HepG2 (cell line): ENCODE data around the gene PKP1. TPM values are rescaled to one million over a fixed set of nuclear protein-coding genes. Genes with fewer than 3 reads are reported as not detected.

Experiments used
- ATAC-seq: fragments of 200-7000 bp; cut with Tn5 transposase; 3 replicates; pipeline ENCODE4 v1.9.1; 2020; ENCODE audit warnings: mild to moderate bottlenecking, moderate library complexity
- BruUV-seq: library from RNA; stranded (reverse); fragments of 400-500 nt; replicated peaks from 2 replicates; lab custom pipeline; 2021; lab: Mats Ljungman, UMichigan
- CTCF ChIA-PET: fragments of 300-600 bp; formaldehyde crosslinking; extraction: SDS; loops from one replicate; lab custom pipeline; 2021; ENCODE audit warnings: low total read pairs, inconsistent platforms, low intra/inter-chr PET ratio; lab: Yijun Ruan, JAX
- POLR2A ChIA-PET: fragments of 350-600 bp; sonication (Branson Sonifier 250); formaldehyde crosslinking; loops from one replicate; lab custom pipeline; 2020; ENCODE audit warnings: antibody characterized with exemption, inconsistent platforms; lab: Yijun Ruan, JAX
- DNase-seq: peaks from one replicate; pipeline ENCODE4 v3.0.0-alpha.2; 2015; ENCODE audit warnings: low spot score
- FAIRE-seq: peaks from 3 replicates; lab custom pipeline; 2011; peaks lifted over from hg19 to GRCh38; lab: Jason Lieb, UNC
- H2AFZ ChIP-seq: one replicate; pipeline ENCODE4 v1.6.1; 2011; ENCODE audit warnings: low read length, inconsistent platforms
- H3K27ac ChIP-seq: fragments of 300-600 bp; 3 replicates; pipeline ENCODE4 v1.8.0; 2011; ENCODE audit warnings: mixed run types, mild to moderate bottlenecking, mixed read lengths, low read length, inconsistent platforms; ENCODE audit not compliant: insufficient read depth; ENCODE audit errors: extremely low read length
- H3K27me3 ChIP-seq, 2 experiments: fragments of 200-600 bp in 1 of 2; 2 replicates in 1 of 2; 3 replicates in 1 of 2; pipeline versions ENCODE4 v1.6.0 to v1.8.0; 2011; ENCODE audit warnings: low read length in 2 of 2, mild to moderate bottlenecking in 2 of 2, moderate library complexity in 2 of 2, inconsistent platforms in 1 of 2; ENCODE audit not compliant: insufficient read depth in 2 of 2, control insufficient read depth in 1 of 2
- H3K36me3 ChIP-seq, 2 experiments: fragments of 200-600 bp in 1 of 2; replicated peaks in 1 of 2; 2 replicates in 1 of 2; 3 replicates in 1 of 2; pipeline versions ENCODE4 v1.5.1 to v1.8.0; 2011; ENCODE audit warnings: low read length in 2 of 2, inconsistent platforms in 1 of 2; ENCODE audit not compliant: insufficient read depth in 2 of 2, control insufficient read depth in 1 of 2
- H3K4me1 ChIP-seq: 2 replicates; pipeline ENCODE4 v1.5.1; 2012; ENCODE audit warnings: low read length, inconsistent platforms; ENCODE audit not compliant: insufficient read depth
- H3K4me2 ChIP-seq: 2 replicates; pipeline ENCODE4 v1.6.0; 2011; ENCODE audit warnings: low read depth, low read length, inconsistent platforms
- H3K4me3 ChIP-seq, 3 experiments: fragments of 200-600 bp in 1 of 3; sonication (generic), shearing (Covaris generic) in 1 of 3; replicated peaks in 1 of 3; 2 replicates each; pipeline ENCODE4 v1.5.1; 2011 to 2016; ENCODE audit warnings: low read length in 3 of 3, inconsistent platforms in 2 of 3, low read depth in 2 of 3, mild to moderate bottlenecking in 2 of 3, control low read depth in 1 of 3, mixed read lengths in 1 of 3; ENCODE audit not compliant: insufficient read depth in 1 of 3
- H3K79me2 ChIP-seq: one replicate; pipeline ENCODE4 v1.6.1; 2011; ENCODE audit warnings: low read length, inconsistent platforms; ENCODE audit not compliant: insufficient read depth
- H3K9ac ChIP-seq: 2 replicates; pipeline ENCODE4 v1.6.0; 2011; ENCODE audit warnings: mild to moderate bottlenecking, low read depth, low read length, inconsistent platforms; ENCODE audit not compliant: insufficient read depth
- H3K9me3 ChIP-seq: 2 replicates; pipeline ENCODE4 v1.5.1; 2012; ENCODE audit warnings: mild to moderate bottlenecking, low read length
- H4K20me1 ChIP-seq: 2 replicates; pipeline ENCODE4 v1.6.0; 2011; ENCODE audit warnings: inconsistent platforms, mild to moderate bottlenecking, low read length, moderate library complexity; ENCODE audit not compliant: insufficient read depth
- HDAC1 ChIP-seq: sonication (generic); formaldehyde crosslinking; IDR thresholded peaks from 2 replicates; pipeline ENCODE4 v1.5.1; 2020; ENCODE audit warnings: mild to moderate bottlenecking, missing genetic modification reagents
- MIER3 ChIP-seq: IDR thresholded peaks from 2 replicates; pipeline ENCODE4 v1.6.1; 2016; ENCODE audit warnings: missing compliant biosample characterization, borderline replicate concordance
- PCBP2 ChIP-seq: fragments of 200-400 bp; formaldehyde crosslinking; optimal IDR thresholded peaks from 2 replicates; pipeline ENCODE3; 2018; ENCODE audit warnings: low read length, low read depth; ENCODE audit not compliant: poor library complexity, severe bottlenecking
- RFX3 ChIP-seq: IDR thresholded peaks from 2 replicates; pipeline ENCODE4 v1.6.1; 2016; ENCODE audit warnings: missing biosample characterization, missing genetic modification reagents
- STAT5B ChIP-seq: sonication (generic); formaldehyde crosslinking; IDR thresholded peaks from 2 replicates; pipeline ENCODE4 v1.4.0; 2020; ENCODE audit warnings: missing genetic modification reagents
- TAF15 ChIP-seq: fragments of 200-400 bp; formaldehyde crosslinking; IDR thresholded peaks from one replicate; pipeline ENCODE4 v1.6.1; 2018; ENCODE audit warnings: mild to moderate bottlenecking, low read depth, low read length; ENCODE audit not compliant: poor library complexity, severe bottlenecking
- YEATS4 ChIP-seq: sonication (generic); formaldehyde crosslinking; IDR thresholded peaks from 2 replicates; pipeline ENCODE4 v1.4.0; 2020; ENCODE audit warnings: missing genetic modification reagents, borderline replicate concordance
- ZNF75D ChIP-seq: sonication (generic); formaldehyde crosslinking; IDR thresholded peaks from 2 replicates; pipeline ENCODE4 v1.8.1; 2023; ENCODE audit warnings: missing genetic modification reagents, mild to moderate bottlenecking, borderline replicate concordance
- ZNF766 ChIP-seq: sonication (generic); formaldehyde crosslinking; IDR thresholded peaks from 2 replicates; pipeline ENCODE4 v1.5.0; 2020; ENCODE audit warnings: missing genetic modification reagents, borderline replicate concordance
- WGBS: methylation state at CpG from one replicate; pipeline ENCODE4 v1.1.6; 2017; ENCODE audit warnings: low lambda C conversion rate; 5-methylcytosine and 5-hydroxymethylcytosine counted together
- in situ Hi-C: cut with HindIII; loops from 2 replicates; pipeline ENCODE4 v1.10.0; 2017; ENCODE audit warnings: low pct_unique_long_range_greater_than_20kb; ENCODE audit not compliant: extremely low pct_ligation_motif_present
- intact Hi-C: fragments of 100-400 bp; cut with micrococcal nuclease; formaldehyde crosslinking; loops from one replicate; pipeline ENCODE4 v1.10.0; 2022; ENCODE audit not compliant: unreplicated experiment
- polyA plus RNA-seq, 8 experiments: library from polyadenylated mRNA; depleted of rRNA in 3 of 8; stranded (reverse) in 7 of 8; unstranded in 1 of 8; fragments of >200 nt; fragmentation: Illumina TruSeq in 4 of 8; extraction: Trizol in 4 of 8; gene quantifications; 2 replicates each; pipeline versions ENCODE4 v1.2.1 to v1.2.3, GENCODE V29; 2011 to 2016; ENCODE audit warnings: low read depth in 4 of 8, missing spikeins in 1 of 8, mixed read lengths in 1 of 8; ENCODE audit not compliant: insufficient read depth in 1 of 8
- total RNA-seq, 5 experiments: library from RNA; depleted of rRNA; stranded (reverse); fragments of >200 nt; fragmentation: Illumina TruSeq; extraction: Trizol; gene quantifications; 2 replicates each; pipeline ENCODE4 v1.2.3, GENCODE V29; 2016; ENCODE audit warnings: low read depth in 1 of 5
- TF ChIP-seq, protein P1 (sequence below): sonication (generic); formaldehyde crosslinking; IDR thresholded peaks from 2 replicates; pipeline ENCODE4 v1.4.0; 2020; ENCODE audit warnings: missing genetic modification reagents

PKP1 gene
- total and polyA plus RNA-seq, 2 of the 13 experiments (the other 11 are each of a cell fraction or from before 2014, with no cell fraction given), result not detected

DNA sequence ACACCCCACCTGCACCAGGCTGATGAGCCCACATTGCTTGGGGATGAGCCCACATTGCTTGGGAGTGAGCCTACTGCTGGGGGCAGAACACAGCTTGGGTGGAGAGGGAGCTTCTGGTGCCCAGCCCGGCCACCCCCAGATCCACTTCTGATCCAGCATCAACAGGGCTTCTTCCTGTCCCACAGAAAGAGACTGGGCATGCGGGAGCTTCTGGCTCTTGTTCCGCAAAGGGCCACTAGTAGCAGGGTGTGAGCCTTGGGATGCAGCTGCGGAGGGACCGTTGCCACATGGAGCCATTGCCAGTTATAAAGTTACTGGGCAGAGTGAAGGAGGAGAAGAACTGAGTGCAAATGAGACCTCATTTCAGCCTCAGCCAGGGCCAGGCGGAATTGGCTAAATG lies 36.3 kb downstream of the PKP1 start:
- 66% methylated on average over 5 of the region's 6 CpGs for WGBS
- no peak overlapping the region for H2AFZ ChIP-seq
- TF ChIP-seq RFX3 (CRISPR knock-in tag) (no peak), HDAC1 (CRISPR knock-in tag) (no peak), MIER3 (CRISPR knock-in tag) (no peak), YEATS4 (CRISPR knock-in tag) (no peak), PCBP2 (no peak)
- TF ChIP-seq, protein P1, sequence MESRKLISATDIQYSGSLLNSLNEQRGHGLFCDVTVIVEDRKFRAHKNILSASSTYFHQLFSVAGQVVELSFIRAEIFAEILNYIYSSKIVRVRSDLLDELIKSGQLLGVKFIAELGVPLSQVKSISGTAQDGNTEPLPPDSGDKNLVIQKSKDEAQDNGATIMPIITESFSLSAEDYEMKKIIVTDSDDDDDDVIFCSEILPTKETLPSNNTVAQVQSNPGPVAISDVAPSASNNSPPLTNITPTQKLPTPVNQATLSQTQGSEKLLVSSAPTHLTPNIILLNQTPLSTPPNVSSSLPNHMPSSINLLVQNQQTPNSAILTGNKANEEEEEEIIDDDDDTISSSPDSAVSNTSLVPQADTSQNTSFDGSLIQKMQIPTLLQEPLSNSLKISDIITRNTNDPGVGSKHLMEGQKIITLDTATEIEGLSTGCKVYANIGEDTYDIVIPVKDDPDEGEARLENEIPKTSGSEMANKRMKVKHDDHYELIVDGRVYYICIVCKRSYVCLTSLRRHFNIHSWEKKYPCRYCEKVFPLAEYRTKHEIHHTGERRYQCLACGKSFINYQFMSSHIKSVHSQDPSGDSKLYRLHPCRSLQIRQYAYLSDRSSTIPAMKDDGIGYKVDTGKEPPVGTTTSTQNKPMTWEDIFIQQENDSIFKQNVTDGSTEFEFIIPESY (CRISPR knock-in tag), result no peak
- TF ChIP-seq, all 625 proteins: peak for 0
- ChIA-PET CTCF (no interaction called here), POLR2A (no interaction called here)
- BruUV-seq, result no TSS peak
- DNase-seq (no peak), ATAC-seq (no peak), FAIRE-seq (no peak)
- in situ Hi-C loops, result no loop called here
- Histone ChIP-seq H3K4me1 (no peaks in the 10 kb centered on the region), H3K9me3 (no peaks in the 10 kb centered on the region), H3K4me3 (no peak overlapping the region), H3K27me3 (peaks cover 4 to 19% of the 10 kb centered on the region in 2 experiments; a peak in 3 of 5 replicates), H3K4me2 (no peak overlapping the region), H3K27ac (no peak overlapping the region), H4K20me1 (no peaks in the 10 kb centered on the region), H3K36me3 (no peaks in the 10 kb centered on the region), H3K79me2 (no peaks in the 10 kb centered on the region), H3K9ac (no peak overlapping the region)
- intact Hi-C loops, result no loop called here

DNA sequence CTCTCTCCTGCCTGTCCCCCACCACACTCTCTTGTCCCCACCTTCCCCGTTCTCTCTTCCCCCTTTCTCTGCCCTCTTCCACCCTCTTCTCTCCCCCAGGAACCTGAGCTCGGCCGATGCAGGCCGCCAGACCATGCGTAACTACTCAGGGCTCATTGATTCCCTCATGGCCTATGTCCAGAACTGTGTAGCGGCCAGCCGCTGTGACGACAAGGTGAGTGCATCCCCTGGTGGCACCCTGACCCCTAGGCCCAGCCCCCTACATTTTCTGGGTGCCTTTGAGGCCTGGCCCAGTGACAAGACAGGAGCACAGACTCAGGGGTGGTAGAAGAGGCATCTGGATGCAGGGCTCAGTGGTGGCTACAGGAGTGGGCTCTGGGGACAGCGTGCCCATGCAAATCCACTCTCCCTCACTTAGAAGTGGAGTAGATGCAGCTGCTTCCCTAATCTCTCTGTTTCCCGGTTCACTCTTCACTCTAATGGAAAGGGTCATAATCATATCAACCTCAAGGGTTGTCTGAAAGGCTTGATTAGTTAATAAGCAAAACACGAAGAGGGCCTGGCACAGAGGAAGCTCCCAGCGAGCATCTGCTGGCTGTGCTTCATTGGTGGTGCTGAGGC lies 37.0 kb downstream of the PKP1 start:
- H3K79me2 ChIP-seq, result no peaks in the 10 kb centered on the region
- no peaks in the 10 kb centered on the region for H4K20me1 ChIP-seq
- POLR2A ChIA-PET, result no interaction called here
- WGBS, result 31% methylated on average over 11 of the region's 12 CpGs
- H3K4me1 ChIP-seq, result no peaks in the 10 kb centered on the region
- CTCF ChIA-PET, result no interaction called here
- no peaks in the 10 kb centered on the region for H3K9me3 ChIP-seq
- intact Hi-C loops (no loop called here), in situ Hi-C loops (no loop called here)
- H3K4me3 ChIP-seq, result no peak overlapping the region
- no peak for DNase-seq
- no TSS peak for BruUV-seq
- H2AFZ ChIP-seq, result no peak overlapping the region
- H3K27ac ChIP-seq, result no peak overlapping the region
- TF ChIP-seq STAT5B, result no peak
- TF ChIP-seq ZNF766 (CRISPR knock-in tag), result no peak
- TF ChIP-seq ZNF75D (CRISPR knock-in tag), result no peak
- TF ChIP-seq TAF15, result no peak
- FAIRE-seq, result no peak
- no peak for ATAC-seq
- H3K36me3 ChIP-seq, result no peaks in the 10 kb centered on the region
- peaks cover 4 to 19% of the 10 kb centered on the region in 2 experiments; a peak in 3 of 5 replicates for H3K27me3 ChIP-seq
- H3K9ac ChIP-seq, result no peak overlapping the region
- H3K4me2 ChIP-seq, result no peak overlapping the region
